ENCODE data around the gene SLC16A12.

SLC16A12 gene

GRCh38 chr10:89513206-89513605 is 22.2 kb downstream of the SLC16A12 start:
- no peak for DNase-seq (ENCODE audit: low spot score)

DNA sequence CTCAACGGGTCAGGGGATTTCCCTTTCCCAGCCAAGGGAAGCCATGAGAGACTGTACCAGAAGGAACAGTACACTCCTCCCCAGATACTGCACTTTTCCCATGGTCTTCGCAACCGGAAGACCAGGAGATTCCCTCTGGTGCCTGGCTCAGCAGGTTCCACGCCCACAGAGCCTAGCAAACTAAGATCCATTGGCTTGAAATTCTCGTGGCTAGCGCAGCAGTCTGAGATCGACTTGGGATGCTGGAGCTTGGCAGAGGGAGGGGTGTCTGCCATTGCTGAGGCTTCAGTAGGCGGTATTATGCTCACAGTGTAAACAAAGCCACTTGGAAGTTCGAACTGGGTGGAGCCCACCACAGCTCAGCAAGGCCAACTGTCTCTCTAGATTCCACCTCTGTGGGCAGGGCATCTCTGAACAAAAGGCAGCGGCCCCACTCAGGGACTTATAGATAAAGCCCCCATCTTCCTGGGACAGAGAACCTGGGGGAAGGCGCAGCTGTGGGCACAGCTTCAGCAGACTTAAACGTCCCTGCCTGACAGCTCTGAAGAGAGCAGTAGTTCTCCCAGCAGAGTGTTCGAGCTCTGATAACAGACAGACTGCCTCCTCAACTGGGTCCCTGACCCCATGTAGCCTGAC is 29.6 kb downstream of the SLC16A12 start:
- DNase-seq (ENCODE audit: low spot score), result no peak

DNA sequence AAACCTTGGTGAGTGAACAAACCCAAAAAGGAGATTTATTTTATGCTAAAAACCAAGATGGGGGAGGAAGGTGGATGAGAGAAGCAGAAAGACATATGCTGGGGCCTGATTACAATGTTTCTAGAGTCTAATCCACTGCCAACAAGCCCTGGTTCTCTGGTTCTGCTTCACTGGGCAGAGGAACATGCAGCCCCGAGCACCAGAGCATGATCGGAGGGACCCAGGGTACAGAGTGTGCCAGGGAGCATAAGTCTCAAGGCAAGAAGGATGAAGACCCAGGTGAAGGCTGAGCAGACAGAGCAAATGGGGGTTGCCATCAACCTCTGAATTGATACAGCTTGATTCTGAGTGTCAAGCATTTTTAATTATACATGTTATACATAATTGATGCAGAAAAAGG is 30.7 kb downstream of the SLC16A12 start:
- DNase-seq (ENCODE audit: low spot score), result no peak

- no peak for DNase-seq (ENCODE audit: low spot score)
Measured at GRCh38 chr10:89503652-89504370, 31.6 kb downstream of the SLC16A12 start.

DNA sequence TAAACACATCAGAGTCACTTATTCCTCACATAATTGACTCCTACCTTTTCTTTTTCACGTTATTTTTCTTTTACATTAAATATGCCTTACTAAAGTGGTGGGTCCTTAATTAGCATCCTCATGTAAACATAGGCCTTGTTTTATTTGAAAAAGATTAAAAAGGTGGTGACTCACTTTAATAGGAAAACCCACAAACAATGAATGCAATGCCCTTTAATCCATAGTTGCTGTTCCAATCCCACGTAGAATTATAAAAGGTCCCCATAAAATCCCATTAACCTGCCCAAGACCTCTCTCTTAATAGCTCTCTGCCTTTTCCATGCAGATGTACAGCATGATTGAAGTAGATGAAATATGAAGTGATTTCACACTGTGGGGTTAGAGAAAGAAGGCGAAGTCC is 32.2 kb downstream of the SLC16A12 start:
- no peak for DNase-seq (ENCODE audit: low spot score)

GRCh38 chr10:89502549-89502948 is 32.8 kb downstream of the SLC16A12 start:
- DNase-seq (ENCODE audit: low spot score), result no peak

- no peak for DNase-seq (ENCODE audit: low spot score)
Measured at GRCh38 chr10:89494575-89494974, 40.8 kb downstream of the SLC16A12 start.

- DNase-seq (ENCODE audit: low spot score), result no peak
Measured at GRCh38 chr10:89494068-89494467, 41.3 kb downstream of the SLC16A12 start.

GRCh38 chr10:89491932-89492331 is 43.5 kb downstream of the SLC16A12 start:
- DNase-seq (ENCODE audit: low spot score), result no peak

- DNase-seq (ENCODE audit: low spot score), result no peak
Measured at GRCh38 chr10:89490596-89491335, 44.6 kb downstream of the SLC16A12 start.

DNA sequence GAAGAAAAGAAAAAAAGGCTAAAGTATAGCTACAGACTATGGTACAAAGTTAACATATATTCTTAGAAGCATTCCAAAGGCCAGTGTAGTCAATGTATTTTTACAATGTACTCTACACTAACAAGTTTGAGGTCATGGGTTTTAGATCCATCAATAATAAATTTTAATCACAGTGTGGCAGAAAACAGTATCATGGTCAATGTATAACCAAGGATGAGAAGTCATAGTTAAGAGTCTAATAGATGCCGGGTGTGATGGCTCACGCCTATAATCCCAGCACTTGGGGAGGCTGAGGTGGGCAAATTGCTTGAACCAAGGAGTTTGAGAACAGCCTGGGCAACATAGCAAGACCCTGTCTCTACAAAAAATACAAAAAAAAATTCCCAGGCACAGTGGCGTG is 53.1 kb downstream of the SLC16A12 start:
- DNase-seq (ENCODE audit: low spot score), result no peak

DNA sequence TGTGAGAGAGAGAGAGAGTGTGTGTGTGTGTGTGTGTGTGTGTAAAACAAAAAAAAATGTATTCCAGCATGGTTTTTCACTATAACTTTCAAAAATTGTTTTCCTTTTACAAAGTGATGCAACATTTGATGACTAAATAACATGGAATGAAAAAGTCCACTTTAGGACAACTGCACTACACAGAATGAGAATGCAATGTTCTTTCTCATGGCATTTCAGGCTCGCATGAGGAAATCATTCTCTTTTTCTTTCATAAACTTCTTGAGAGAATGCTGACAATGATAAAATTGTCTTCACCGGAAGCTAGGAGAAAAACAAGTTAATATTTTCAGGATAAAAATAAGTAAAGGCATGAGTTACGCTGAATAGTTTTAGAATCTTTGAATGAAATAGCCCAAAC is 53.7 kb downstream of the SLC16A12 start:
- no peak for DNase-seq (ENCODE audit: low spot score)

DNA sequence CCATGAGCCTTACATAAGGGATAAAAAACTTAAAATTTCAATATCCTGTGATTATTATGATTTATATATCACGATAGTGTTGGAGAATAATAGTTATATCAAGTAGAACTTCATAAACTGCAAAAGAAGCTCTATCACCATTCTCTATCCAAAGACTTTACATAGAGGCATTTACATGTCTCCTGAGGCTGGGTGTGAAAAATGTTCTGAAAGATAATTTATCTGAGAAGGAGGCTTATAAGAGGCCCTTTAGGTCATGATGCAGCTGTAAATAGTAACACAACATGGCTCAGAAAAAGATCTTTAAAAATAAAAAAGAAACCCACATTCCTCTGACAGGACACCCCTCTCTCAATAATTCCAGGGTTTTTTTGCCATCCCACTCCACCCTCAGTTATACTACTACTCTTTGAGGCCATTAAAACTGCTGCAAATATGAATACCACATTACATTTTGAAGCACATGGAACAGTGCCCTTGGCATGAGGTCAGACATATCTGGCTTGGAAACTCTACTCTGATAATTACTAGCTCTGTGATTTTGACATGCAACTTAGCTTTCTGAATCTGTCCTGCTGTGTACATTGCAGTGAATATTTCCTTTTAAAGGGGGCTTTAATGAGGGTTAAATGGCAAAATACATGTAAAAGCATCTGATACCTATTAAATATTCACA is 55.5 kb downstream of the SLC16A12 start:
- no peak for DNase-seq (ENCODE audit: low spot score)

GRCh38 chr10:89478739-89479654 is 56.4 kb downstream of the SLC16A12 start:
- no peak for DNase-seq (ENCODE audit: low spot score)

DNA sequence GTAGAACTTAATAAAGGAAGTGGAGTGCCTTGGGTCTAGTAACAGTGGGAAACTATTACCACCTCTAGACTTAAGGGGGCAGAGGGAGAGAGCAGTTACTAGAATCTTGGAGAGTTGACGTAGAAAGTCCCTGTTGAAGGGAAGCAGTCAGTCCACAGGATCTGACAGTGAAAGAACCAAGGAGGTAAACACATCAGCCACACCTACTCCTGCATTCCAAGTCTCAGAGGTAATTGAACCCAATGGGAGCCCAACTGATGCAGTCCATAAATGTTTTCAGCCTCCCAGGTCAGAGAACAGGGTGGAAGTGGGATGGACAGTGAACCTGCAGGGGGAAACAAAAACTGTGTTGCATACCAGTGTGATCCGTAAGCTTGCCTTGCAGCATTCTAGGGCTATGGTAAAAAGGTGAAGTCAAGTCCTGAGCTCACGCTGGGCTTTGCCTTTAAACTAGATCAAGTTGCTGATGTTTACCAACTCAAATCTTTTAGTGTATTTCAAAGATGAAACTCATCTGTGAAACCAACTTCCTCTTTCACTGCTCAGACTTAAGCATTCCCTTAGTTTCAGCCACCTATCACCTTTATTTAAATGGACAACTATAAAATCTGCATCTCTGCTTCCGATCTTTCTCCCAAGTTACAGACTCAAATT is 57.2 kb downstream of the SLC16A12 start:
- DNase-seq (ENCODE audit: low spot score), result no peak

DNA sequence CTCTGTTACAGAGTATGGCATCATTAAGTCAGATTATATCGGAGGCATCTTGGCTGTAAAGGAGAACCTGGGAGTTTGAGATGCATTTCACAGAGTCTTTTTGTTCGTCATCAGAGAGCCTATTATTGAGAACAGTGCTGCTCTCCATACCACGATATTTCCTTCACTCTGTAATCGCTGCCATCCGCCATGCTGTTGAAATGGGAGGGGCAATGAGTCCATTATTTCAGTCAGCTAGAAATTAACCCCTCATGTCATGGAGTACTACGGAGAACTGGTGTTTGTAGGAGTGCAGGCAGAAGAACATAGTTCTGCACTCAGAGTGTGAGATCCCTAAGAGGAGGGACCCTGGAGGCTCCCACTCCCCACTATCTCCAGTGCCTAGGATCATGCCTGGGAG is 59.2 kb downstream of the SLC16A12 start:
- DNase-seq (ENCODE audit: low spot score), result no peak

GRCh38 chr10:89475591-89475998 is 59.8 kb downstream of the SLC16A12 start:
- DNase-seq (ENCODE audit: low spot score), result no peak

- no peak for DNase-seq (ENCODE audit: low spot score)
Measured at GRCh38 chr10:89475125-89475524, 60.3 kb downstream of the SLC16A12 start.

DNA sequence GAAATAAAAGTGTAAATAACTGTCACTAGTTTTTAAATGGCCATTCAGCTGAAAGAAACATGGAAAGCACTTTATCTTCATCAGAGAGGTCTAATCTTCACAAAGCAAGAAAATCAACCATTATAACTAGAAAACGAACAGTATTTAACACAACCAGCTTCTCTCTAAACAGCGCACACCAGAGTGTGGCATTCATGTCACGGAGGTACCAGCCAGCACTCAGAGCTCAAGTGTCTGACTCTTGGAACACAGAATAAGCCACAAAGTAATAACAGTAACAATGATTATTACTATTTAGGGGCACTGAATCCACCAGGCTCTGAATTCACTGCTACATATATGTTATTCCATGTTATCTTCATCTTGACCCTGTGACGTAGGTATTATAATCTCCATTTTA is 60.9 kb downstream of the SLC16A12 start:
- DNase-seq (ENCODE audit: low spot score), result no peak

GRCh38 chr10:89471110-89471809 is 64.1 kb downstream of the SLC16A12 start:
- no peak for DNase-seq (ENCODE audit: low spot score)
